ENCODE data around the gene ZNF506.
A peak's percentile ranks its signal among the peaks of the same experiment; 100 is the strongest.

GRCh38 chr19:19776206-19777008, 45.1 kb downstream of the ZNF506 start:
- TF ChIP-seq GATA2 (IDR thresholded peaks at IDR 0.05; ENCODE audit: insufficient read depth, insufficient read length, low read depth, low read length): no peak
- no peak for TF ChIP-seq JUN (IDR thresholded peaks at IDR 0.05; ENCODE audit: borderline replicate concordance, insufficient read depth, insufficient read length, low read depth)
- TF ChIP-seq POLR2A (IDR thresholded peaks at IDR 0.05; ENCODE audit: low read depth, low read length): peak; percentile 67
- TF ChIP-seq POLR2AphosphoS5 (IDR thresholded peaks at IDR 0.05; ENCODE audit: insufficient read depth, low read depth, low read length): peak; percentile 35
- TF ChIP-seq EZH2 (IDR thresholded peaks at IDR 0.05; ENCODE audit: borderline replicate concordance, low read depth, low read length, severe bottlenecking): no peak
- TF ChIP-seq CTCF (IDR thresholded peaks at IDR 0.05; ENCODE audit: extremely low read depth in 1 of 2, insufficient read depth in 1 of 2, low read depth in 1 of 2, low read length in 2 of 2): peak in 1 of 2 donors; percentile 15
- TF ChIP-seq MAX (IDR thresholded peaks at IDR 0.05; ENCODE audit: insufficient read depth, insufficient read length): no peak
- no peak for TF ChIP-seq FOS (IDR thresholded peaks at IDR 0.05; ENCODE audit: borderline replicate concordance, insufficient read depth, low read length)

Data from endothelial cell of umbilical vein (primary cell).